Ovary (tissue), 9 donors: ENCODE results near the gene RALGPS1. TPM values are rescaled to one million over a fixed set of nuclear protein-coding genes. Genes with fewer than 3 reads are reported as not detected.

ENCODE experiments used
- DNase-seq, 5 donors: peaks; one replicate each; pipeline ENCODE4 v3.0.0-alpha.2; 2019 to 2020
- H3K27ac ChIP-seq, 2 donors: fragments of 200-600 bp; one replicate each; pipeline versions ENCODE4 v1.5.1 to v1.8.0; 2019 to 2022
- H3K27me3 ChIP-seq: fragments of 200-600 bp; one replicate; pipeline ENCODE4 v1.8.0; 2022
- H3K36me3 ChIP-seq: fragments of 200-600 bp; sonication (generic); one replicate; pipeline ENCODE4 v1.5.1; 2019
- H3K4me1 ChIP-seq: one replicate; pipeline ENCODE4 v1.8.1; 2013; ENCODE audit warnings: mild to moderate bottlenecking, moderate library complexity; ENCODE audit not compliant: insufficient read depth
- H3K4me3 ChIP-seq: fragments of 200-600 bp; sonication (generic); one replicate; pipeline ENCODE4 v1.5.1; 2017
- H3K9me3 ChIP-seq, 2 donors: fragments of 200-600 bp in 1 of 2; sonication (generic) in 1 of 2; one replicate each; pipeline versions ENCODE4 v1.5.1 to v1.8.1; 2013 to 2019; ENCODE audit warnings: mild to moderate bottlenecking in 1 of 2, moderate library complexity in 1 of 2
- CTCF ChIP-seq, 3 donors: fragments of 450-650 bp in 2 of 3; fragments of 200-600 bp in 1 of 3; IDR thresholded peaks; one replicate each; pipeline versions ENCODE4 v1.5.1 to v1.8.0; 2016 to 2022; ENCODE audit warnings: antibody characterized with exemption in 3 of 3, mild to moderate bottlenecking in 1 of 3
- EP300 ChIP-seq: sonication (generic); formaldehyde crosslinking; IDR thresholded peaks from one replicate; pipeline ENCODE4 v1.6.1; 2017; ENCODE audit warnings: antibody characterized with exemption
- POLR2A ChIP-seq: fragments of 450-650 bp; IDR thresholded peaks from one replicate; pipeline ENCODE4 v1.6.1; 2017; ENCODE audit warnings: antibody characterized with exemption, mild to moderate bottlenecking, moderate library complexity
- WGBS, 3 donors: extraction: QIAGEN DNeasy Blood & Tissue Kit in 1 of 3; methylation state at CpG; one replicate each; pipeline versions ENCODE4 v1.1.5 to v1.1.7; 2013 to 2017; 5-methylcytosine and 5-hydroxymethylcytosine counted together
- intact Hi-C, 4 donors: fragments of 100-400 bp; cut with DNase I; formaldehyde crosslinking; loops; one replicate each; pipeline versions ENCODE4 v1.11.0 to v1.15.1; 2022 to 2023
- polyA plus RNA-seq, 2 donors: library from polyadenylated mRNA; stranded (reverse); fragments of 200-250 nt in 1 of 2; fragments of 350-450 nt in 1 of 2; fragmentation: Illumina TruSeq in 1 of 2; extraction: RNeasy Lipid Tissue Mini Kit (QIAGEN cat#74804) in 1 of 2; gene quantifications; one replicate each; pipeline ENCODE4 v1.2.3, GENCODE V29; 2013 to 2014
- total RNA-seq, 7 donors: library from RNA; depleted of rRNA in 2 of 7; stranded (reverse); fragments of >200 nt in 2 of 7; fragmentation: NEBNext Ultra II Directional in 3 of 7; extraction: Animal tissue kit (Norgen Biotek cat#: 25700) in 3 of 7; gene quantifications; one replicate each; pipeline versions ENCODE4 v1.1.0 to v1.2.4, GENCODE V29; 2016 to 2023
- donor health status: DM: no; HTN: no; CAD: no; lungs with moderate emphysema.
- donor health status: DM: no; HTN: no; CAD: no.
- donor health status: Bipolar disorder and iron deficiency.
- donor health status: DM: yes; HTN: yes; CAD: no.
- donor health status: DM: no; HTN: no; CAD: no.
- donor health status: DM: yes; HTN: yes; CAD: no.

RALGPS1 gene
- total and polyA plus RNA-seq, 9 donors = 2.3 to 13.1 (median 6.9) TPM

- DNase-seq = no peak
- WGBS, 3 donors = 94 to 98% (median 95%) methylated on average over 3 of the region's 3 CpGs
Measured at GRCh38 chr9:127061411-127061810, 146.8 kb downstream of the RALGPS1 start.

GRCh38 chr9:127064335-127064734 lies 149.8 kb downstream of the RALGPS1 start:
- Histone ChIP-seq H3K4me1 (peaks cover 3% of the 10 kb centered on the region), H3K27ac (no peak overlapping the region), H3K27me3 (no peaks in the 10 kb centered on the region), H3K9me3 (no peaks in the 10 kb centered on the region), H3K4me3 (no peak overlapping the region), H3K36me3 (no peaks in the 10 kb centered on the region)
- intact Hi-C loops = no loop called here
- TF ChIP-seq EP300 (no peak), POLR2A (no peak), CTCF (IDR thresholded peaks at IDR 0.05) (no peak)
- WGBS, 3 donors = 86 to 92% (median 90%) methylated on average over 2 of the region's 2 CpGs
- DNase-seq = no peak

More at GRCh38 chr9:127061411-127061810, 146.8 kb downstream of the RALGPS1 start:
- no peak overlapping the region for H3K27ac ChIP-seq
- H3K4me1 ChIP-seq = peaks cover 12% of the 10 kb centered on the region
- intact Hi-C loops = no loop called here
- no peaks in the 10 kb centered on the region for H3K27me3 ChIP-seq
- H3K36me3 ChIP-seq = no peaks in the 10 kb centered on the region
- no peak overlapping the region for H3K4me3 ChIP-seq
- no peaks in the 10 kb centered on the region for H3K9me3 ChIP-seq
- TF ChIP-seq EP300 (no peak), POLR2A (no peak), CTCF (IDR thresholded peaks at IDR 0.05) (no peak)

- Histone ChIP-seq H3K4me1 (no peaks in the 10 kb centered on the region), H3K27me3 (no peaks in the 10 kb centered on the region), H3K9me3 (no peaks in the 10 kb centered on the region), H3K4me3 (no peak overlapping the region), H3K27ac (no peak overlapping the region), H3K36me3 (no peaks in the 10 kb centered on the region)
- no peak for TF ChIP-seq POLR2A
- TF ChIP-seq CTCF (IDR thresholded peaks at IDR 0.05) = no peak
- TF ChIP-seq EP300 = no peak
- no peak for DNase-seq
- intact Hi-C loops = no loop called here
- 67 to 76% (median 69%) methylated on average over 1 of the region's 1 CpG for WGBS, 3 donors
Measured at GRCh38 chr9:127065592-127065991, 151.0 kb downstream of the RALGPS1 start.

- H3K4me1 ChIP-seq = no peaks in the 10 kb centered on the region
- TF ChIP-seq POLR2A (no peak), EP300 (no peak), CTCF (IDR thresholded peaks at IDR 0.05) (no peak)
- intact Hi-C loops = no loop called here
- no peaks in the 10 kb centered on the region for H3K36me3 ChIP-seq
- DNase-seq = no peak
- no peaks in the 10 kb centered on the region for H3K27me3 ChIP-seq
- no peak overlapping the region for H3K27ac ChIP-seq
- H3K9me3 ChIP-seq = no peaks in the 10 kb centered on the region
- WGBS, 3 donors = 82 to 90% (median 87%) methylated on average over 9 of the region's 9 CpGs
- no peak overlapping the region for H3K4me3 ChIP-seq
Measured at GRCh38 chr9:127066060-127066850, 151.7 kb downstream of the RALGPS1 start.
